HG03135 (cell line): ENCODE results near the gene RNF115.
"Not testable (repeated sequence)": the region's sequence is repeated elsewhere in the genome, so short reads cannot be mapped to it uniquely, and the experiment has no call there.

Experiments used
- ATAC-seq: cut with Tn5 transposase; IDR thresholded peaks from one replicate; pipeline ENCODE4 v1.9.1; 2021; ENCODE audit warnings: mild to moderate bottlenecking, moderate library complexity; ENCODE audit not compliant: unreplicated experiment

RNF115 gene

DNA sequence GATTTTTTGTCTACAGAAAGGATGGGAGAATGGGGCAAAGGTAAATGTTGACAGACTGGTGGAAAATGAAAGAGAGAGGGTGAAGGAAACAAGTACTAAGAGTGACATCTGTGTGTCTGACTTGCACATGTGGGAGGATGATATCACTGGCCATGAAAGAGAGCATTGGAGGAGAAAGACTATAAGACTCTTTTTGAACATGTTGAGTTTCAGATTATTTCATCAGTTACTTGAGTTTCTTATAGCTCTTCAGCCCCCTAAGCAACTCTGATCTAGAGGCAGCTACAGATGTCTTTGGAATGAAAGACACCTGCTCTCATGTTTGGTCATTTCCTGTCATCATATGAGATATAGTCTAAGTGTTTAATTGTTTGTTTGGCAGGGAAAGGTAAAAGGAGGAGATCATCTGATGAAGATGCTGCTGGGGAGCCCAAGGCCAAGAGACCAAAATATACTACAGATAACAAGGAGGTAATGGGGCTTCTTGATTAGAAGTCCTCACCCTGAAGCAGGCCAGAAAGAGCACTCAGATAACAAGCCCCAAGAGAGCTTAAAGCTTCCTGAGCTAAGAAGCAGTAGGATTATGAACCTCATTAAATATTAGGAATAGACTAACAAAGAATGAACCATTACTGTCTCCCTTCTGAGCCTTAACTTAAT, 4.6 kb upstream of the RNF115 start:
- ATAC-seq: no peak

DNA sequence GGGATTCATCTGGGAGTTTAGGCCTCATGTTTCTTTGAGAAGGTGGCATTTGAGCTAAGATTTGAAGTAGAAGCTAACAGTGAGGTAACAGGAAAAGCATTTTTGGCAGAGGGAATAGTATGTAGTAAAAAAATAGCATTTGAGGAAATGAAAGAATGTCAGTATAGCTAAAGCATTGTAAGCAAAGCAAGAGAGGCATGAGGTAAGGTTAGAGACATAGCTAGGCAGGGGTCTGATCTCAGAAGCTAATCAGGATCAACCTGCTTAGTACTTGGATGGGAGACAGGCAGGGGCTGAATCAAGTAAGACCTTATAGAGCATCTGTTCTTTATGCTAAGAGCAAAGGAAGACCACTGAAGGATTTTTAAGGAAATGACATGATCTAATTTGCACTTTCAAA, 4.1 kb upstream of the RNF115 start:
- no peak for ATAC-seq

DNA sequence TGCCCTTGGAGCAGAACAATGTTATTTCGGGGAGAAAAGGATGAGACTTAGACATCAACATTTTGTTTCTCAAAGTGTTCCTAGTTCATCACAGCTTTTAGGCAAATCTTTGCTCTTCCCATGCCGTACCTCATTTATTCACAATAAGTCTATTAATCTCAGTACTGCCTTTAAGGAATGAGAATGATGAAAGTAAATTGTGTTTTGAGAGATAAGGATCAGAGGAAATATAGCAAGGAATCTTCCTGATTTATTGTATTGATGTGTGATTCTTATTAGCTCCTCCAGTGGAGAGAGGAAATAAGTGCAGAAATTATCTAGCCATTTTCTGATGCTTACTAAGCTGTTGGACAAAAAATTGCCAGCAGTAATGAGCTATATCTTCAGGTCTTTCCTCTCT, 2.1 kb upstream of the RNF115 start:
- no peak for ATAC-seq

DNA sequence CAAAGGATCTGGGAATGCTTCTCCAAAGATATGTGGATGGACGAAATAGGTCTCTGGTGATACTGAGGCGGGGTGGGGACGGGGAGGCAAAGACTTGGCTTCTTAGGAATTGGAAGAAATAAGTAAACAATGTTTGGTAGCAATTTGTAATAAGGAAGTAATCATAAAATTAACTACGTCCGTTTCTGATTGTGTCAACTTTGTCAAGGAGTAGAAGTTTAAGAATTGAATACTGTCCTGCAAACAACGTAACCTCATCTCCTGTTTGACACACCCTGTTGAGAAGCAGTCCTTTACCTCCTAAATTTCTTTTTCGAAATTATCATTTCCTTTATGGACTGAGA, 576 bp upstream of the RNF115 start:
- no peak for ATAC-seq

DNA sequence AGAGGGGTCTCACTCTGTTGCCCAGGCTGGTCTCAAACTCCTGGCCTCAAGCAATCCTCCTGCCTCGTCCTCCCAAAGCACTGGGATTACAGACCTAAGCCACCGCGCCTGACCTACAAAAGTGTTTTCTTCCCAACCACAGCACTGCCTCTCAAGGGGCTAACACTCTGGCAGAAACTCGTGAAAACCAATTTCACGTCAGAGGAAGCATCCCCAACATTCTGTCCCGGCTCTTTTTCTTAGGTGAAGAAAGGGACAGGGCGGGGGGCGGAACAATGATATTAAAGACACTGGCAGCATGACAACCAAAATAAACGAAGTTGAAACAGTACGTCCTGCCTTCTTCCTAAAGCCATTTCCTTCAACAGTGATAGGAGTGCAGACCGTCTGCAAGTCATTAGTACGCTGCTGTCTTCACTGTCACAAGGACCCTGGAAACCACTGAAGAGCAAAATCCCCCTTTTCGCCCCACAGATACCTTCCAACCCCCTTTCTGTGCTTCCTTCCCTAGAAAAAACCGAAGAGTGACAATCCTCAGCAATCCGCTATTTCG, 1.0 kb downstream of the RNF115 start:
- ATAC-seq: not testable (repeated sequence)

DNA sequence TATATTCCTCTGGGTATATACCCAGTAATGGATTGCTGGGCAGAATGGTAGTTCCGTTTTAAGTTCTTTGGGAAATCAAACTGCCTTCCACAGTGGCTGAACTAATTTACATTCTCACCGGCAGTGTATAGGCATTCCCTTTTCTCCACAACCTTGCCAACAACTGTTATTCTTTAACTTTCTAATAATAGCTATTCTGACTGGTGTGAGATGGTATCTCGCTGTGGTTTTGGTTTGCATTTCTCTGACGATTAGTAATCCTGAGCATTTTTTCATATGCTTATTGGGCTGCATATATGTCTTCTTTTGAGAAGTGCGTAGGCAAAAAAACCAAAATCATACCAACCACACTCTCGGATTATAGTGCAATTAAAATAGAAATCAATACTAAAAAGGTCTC, 5.8 kb downstream of the RNF115 start:
- not testable (repeated sequence) for ATAC-seq

DNA sequence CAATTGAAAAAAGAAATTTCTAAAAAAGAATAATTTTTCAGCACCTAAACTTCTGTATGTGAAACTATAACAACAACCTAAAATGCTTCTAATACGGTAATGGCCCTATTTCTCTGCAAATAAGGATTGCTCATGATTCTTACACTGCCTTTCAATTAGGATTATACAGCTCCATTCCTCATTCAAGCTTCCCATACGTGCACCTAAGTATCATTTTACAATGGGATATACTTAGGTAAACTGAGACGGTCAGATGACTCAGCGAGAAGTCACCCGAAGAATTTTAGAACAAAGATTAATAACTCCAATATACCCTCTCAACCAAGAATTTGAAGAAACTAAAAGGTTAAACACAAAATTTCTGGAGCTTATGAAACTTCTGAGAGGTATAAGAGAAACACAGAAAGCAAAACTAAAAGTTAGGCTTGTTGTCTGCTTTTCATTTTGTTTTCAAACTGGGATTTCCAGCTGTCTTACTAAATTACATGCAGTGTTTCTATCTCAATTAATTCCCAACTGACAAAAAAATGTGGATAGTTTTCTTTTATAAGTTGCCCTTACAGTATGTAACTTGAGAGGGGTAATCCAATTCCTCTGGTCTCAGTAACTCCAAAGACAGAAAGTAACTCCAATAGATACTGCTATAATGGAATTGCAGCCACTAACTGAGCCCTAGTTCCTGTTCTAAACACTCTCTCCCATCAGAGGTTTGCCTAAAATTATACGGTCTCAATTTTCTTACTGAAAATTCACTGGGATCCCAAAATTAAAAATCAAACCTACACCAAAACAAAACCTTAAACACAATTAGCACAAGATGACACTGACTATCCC, 10.7 kb downstream of the RNF115 start:
- not testable (repeated sequence) for ATAC-seq

DNA sequence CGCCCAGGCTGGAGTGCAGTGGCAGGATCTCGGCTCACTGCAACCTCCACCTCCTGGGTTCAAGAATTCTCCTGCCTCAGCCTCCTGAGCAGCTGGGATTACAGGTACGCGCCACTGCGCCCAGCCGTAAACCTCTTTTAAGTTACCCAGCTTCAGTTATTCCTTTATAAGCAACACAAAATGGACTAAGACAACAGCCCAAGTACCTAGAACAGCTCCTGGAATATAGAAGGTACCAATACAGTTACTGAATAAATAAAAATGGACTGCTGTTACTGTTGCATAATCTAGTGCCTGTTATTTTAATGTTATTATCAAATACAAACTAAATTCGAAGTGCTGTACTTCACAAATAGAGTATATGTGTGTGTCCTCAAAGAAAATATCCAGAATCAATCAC, 17.1 kb downstream of the RNF115 start:
- no peak for ATAC-seq

DNA sequence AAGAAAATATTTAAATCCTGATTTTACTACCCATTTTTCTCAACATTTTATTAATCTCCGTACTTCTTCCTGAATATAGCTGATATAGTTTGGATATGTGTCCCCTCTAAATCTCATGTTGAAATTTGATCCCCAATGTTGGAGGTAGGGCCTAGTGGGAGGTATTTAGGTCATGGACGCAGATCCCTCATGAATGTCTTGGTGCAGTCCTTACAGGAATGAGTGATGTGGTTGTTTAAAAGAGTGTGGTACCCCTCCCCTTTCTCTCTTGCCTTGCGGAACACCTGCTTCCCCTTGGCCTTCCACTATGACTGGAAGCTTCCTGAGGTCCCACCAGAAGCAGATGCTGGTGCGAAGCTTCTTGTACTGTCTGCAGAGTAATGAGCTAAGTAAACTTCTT, 17.5 kb downstream of the RNF115 start:
- no peak for ATAC-seq

DNA sequence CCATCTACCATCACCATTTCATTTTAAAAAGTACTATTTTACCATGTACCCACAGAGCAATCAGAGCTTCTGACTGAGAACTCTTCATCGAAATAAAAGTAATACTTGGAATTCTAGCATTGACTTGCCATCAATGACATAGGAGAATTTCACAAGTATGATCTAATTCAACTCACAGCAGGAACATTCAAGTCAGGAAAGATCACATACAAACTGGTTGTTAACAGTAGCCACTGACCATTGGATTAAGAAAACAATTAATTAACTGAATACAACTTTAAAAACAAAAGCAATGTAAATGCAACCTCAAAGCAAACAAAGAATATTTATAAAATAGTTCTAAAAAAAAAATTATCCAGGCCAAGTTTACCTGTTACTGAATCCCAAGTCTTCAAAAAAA, 18.8 kb downstream of the RNF115 start:
- ATAC-seq: no peak

DNA sequence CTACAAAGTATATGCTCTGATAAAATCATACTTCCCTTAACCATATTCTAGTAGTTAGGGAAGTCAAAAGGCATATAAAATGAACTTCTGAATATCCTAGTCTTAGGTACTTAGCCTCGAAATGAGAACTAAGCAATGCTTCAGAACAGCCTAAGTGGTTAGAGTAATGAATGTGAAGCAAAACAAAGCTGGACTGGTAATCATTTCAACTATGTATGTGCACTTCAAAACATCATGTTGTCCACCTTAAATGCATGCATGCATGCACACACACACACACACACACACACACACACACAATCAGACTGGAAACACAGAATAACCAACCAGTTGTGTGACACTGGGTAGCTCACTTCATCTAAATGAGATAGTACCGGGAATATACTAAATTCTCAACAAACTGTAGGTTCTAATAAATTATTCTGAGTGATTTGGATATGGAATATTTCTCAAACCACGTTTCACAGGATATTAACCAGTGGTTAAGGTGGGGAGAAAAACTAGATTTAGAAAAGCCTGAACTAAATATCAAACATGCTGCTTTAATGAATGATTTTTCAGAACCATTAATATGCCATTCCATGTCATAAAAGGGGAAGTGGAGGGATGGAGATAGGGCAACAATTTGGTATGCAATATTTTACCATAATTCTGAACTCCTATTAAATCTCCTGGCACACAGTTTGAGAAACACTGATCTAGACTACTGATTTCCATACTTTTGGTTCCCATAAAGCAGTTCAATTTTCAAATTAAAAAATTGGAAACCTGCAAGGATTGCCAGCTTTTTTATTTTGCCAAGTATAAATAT, 19.5 kb downstream of the RNF115 start:
- ATAC-seq: no peak

DNA sequence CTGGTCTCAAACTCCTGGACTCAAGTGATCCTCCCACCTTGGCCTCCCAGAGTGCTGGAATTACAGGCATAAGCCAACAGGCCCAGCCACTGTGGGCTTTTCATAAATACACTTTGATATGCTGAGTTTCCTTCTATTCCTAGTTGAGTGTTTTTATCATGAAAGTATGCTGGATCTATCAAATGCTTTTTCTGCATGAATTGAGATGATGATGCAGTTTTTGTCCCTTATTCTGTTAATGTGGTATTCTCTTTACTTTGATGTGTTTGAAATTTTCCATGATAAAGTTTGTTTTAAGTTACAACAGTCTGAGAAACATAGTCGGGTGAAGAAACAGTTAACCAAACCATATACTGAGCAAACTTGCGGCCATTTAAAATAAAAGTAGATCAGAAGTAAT, 24.1 kb downstream of the RNF115 start:
- ATAC-seq: no peak

DNA sequence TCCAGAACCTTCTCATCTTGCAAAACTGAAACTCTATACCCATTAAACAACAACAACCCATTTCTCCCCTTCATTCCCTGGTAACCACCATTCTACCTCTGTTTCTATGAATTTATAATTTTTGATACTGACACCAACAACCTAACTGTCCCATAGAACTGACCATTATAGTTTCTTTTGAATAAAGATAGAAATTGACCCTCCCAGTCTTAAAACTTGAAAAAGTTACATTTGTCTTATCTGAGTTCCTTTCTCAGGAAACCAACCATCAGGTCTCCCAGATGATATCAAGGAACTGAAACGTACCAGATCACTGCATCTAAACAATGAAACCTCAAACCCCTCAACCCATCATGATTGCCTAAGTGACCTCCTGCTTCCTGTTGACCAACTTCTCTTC, 27.1 kb downstream of the RNF115 start:
- ATAC-seq: no peak

DNA sequence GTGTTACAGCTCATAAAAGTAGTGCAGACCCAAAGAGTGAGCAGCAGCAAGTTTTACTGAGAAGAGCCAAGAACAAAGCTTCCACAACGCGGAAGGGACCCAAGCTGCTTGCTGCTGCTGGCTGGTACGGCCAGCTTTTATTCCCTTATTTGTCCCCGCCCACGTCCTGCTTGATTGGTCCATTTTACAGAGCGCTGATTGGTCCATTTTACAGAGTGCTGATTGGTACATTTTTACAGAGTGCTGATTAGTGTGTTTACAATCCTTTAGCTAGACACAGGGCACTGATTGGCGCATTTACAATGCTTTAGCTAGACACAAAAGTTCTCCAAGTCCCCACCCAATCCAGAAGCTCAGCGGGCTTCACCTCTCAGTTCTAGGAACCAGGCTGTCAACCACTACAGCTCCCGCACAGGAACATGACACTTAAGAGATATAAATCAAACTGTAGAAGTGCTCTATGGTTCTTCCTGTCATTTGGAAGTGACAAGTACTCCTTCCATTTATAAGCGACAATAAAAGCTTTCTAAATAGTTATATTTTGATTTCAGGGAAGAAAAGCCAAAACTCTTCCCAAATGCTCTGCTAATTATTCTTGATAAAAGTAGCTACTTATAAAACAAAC, 28.5 kb downstream of the RNF115 start:
- ATAC-seq: no peak

DNA sequence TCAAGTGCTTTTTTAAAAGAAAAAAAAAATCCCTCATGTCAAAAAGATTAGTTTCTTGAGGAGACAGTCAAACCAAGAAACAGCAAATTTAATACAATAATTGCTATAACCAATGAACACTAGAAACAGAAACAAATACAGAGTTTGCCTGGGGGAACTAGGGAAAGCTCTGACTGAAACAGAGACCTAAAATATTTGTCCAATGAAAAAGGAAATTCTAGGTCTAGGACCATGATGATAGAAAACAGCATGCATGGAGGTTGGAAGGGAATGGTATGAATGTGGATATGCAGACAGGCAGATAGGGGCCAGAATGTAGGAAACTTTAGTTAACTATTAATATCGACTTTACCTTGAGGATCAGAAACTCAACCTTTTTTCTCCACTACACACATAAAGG, 31.4 kb downstream of the RNF115 start:
- ATAC-seq: no peak

DNA sequence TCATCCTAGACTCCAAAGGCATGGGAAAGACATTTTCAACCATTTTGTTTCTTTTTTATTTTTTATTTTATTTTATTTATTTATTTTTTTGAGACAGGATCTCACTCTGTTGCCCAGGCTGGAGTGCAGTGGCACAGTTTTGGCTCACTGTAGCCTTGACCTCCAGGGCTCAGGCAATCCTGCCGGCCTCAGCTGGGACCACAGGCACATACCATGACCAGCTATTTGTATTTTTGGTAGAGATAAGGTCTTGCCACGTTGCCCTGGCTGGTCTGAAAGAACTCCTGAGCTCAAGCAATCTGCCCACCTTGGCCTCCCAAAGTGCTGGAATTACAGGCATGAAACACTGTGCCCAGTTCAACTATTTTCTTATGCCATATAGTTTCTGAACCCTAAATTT, 32.0 kb downstream of the RNF115 start:
- ATAC-seq: not testable (repeated sequence)

DNA sequence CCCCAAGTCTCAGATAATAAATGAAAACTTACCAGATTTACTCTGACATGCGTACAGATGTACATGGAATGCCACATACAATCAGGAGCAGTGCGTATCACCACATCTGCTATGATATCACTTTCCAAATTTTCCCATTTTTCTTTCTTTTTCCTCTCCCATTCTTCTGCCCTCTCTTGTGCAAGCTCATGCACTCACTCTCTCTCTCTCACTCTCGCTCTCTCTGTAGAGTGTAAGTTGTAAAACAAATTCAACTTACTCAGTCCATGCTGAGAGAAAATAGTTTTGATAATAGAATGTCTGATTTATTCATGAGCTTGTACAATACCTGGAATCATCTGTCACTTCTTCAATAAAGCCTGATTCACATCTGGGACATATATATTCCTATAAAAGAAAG, 35.3 kb downstream of the RNF115 start:
- ATAC-seq: no peak

DNA sequence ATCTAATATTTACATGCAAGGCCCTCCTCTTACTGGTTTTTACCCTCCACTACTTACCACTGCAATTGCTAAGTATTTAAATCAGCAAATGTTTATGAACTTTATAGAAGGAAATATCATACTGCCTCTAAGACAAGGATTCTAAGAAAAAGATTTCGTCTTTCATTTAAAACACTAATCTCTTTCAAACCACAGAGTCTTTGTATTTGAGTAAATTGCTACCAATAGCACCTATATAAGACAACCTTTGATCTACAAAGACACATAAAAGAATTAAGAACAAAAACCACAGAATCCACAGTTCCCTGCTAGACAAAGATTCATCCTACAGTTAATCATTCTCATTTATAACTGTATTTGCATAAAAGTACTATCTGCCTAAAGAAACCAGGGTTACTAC, 37.6 kb downstream of the RNF115 start:
- ATAC-seq: no peak

DNA sequence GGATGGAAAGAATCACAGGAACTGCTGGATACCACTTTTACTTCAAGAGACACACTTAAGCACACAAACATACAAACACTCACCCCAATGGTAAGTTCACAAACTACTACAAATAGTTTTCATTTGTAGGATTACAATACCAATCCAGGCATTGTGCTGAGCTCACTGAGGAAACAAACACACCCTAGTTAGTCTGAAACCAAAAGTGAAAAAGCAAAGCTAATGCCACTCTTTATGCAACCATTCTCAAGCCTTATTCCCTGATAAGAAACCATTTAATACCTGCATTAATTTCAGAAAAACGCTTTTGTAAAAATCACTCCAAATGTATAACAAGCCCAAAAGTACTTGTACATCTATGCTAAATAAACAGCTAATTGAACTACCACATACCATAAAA, 38.3 kb downstream of the RNF115 start:
- ATAC-seq: no peak

DNA sequence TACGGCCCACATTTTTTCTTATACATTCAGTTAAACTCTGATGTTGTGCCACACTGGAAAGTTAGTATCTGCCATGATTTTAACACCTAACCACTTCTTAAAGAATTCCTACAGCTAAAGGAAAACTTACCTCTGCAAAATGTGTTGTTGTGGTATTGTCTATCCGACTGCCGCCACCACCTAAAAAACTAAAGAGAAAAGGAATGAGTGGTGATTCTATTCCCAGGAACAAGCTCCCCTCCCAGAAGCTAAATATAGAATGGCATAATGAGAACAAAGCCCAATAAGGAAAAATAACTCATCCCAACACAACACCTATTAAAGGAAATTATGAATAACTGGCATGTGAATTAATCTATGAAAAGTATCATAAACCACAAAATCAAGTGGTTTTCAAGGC, 39.5 kb downstream of the RNF115 start:
- ATAC-seq: no peak
